ENCODE measurements around the gene NF1.
"Not testable (repeated sequence)": the region's sequence is repeated elsewhere in the genome, so short reads cannot be mapped to it uniquely, and the experiment has no call there.

NF1 gene

GRCh38 chr17:31357839-31358394, 263.1 kb downstream of the NF1 start:
- no peak for DNase-seq

GRCh38 chr17:31364012-31364411, 269.2 kb downstream of the NF1 start:
- no peak for DNase-seq

- DNase-seq, result no peak
These were observed 271.3 kb downstream of the NF1 start for GRCh38 chr17:31366088-31366487.

- DNase-seq, result no peak
These were observed 274.5 kb downstream of the NF1 start for GRCh38 chr17:31369266-31369665.

- no peak for DNase-seq
These were observed 276.8 kb downstream of the NF1 start for GRCh38 chr17:31371511-31372097.

- DNase-seq, result peak; percentile 68
These were observed 278.6 kb downstream of the NF1 start for GRCh38 chr17:31373150-31374093.

- DNase-seq, result peak; percentile 53
These were observed 279.3 kb downstream of the NF1 start for GRCh38 chr17:31374094-31374447.

- DNase-seq, result no peak
These were observed 279.7 kb downstream of the NF1 start for GRCh38 chr17:31374503-31374902.

GRCh38 chr17:31378638-31379037, 283.9 kb downstream of the NF1 start:
- DNase-seq, result no peak

GRCh38 chr17:31379597-31380205, 284.9 kb downstream of the NF1 start:
- DNase-seq, result peak; percentile 27

- DNase-seq, result no peak
These were observed 286.4 kb downstream of the NF1 start for GRCh38 chr17:31381165-31381668.

GRCh38 chr17:31382668-31383275, 288.0 kb downstream of the NF1 start:
- DNase-seq, result not testable (repeated sequence)

GRCh38 chr17:31383488-31383887, 288.7 kb downstream of the NF1 start:
- DNase-seq, result not testable (repeated sequence)

- no peak for DNase-seq
These were observed 290.9 kb downstream of the NF1 start for GRCh38 chr17:31385428-31386285.

- no peak for DNase-seq
These were observed 291.8 kb downstream of the NF1 start for GRCh38 chr17:31386542-31387075.

- DNase-seq, result no peak
These were observed 292.7 kb downstream of the NF1 start for GRCh38 chr17:31387438-31387837.

GRCh38 chr17:31388351-31388750, 293.6 kb downstream of the NF1 start:
- DNase-seq, result no peak

- peak; percentile 37 for DNase-seq
These were observed 294.2 kb downstream of the NF1 start for GRCh38 chr17:31388770-31389656.

GRCh38 chr17:31389657-31390381, 295.0 kb downstream of the NF1 start:
- no peak for DNase-seq

GRCh38 chr17:31390426-31390747, 295.6 kb downstream of the NF1 start:
- DNase-seq, result no peak

All from suppressor macrophage treated with lipopolysaccharide for 4 hours (primary cell).